Stomach (tissue), 9 donors: ENCODE measurements around the gene TMPRSS12. TPM values are rescaled to one million over a fixed set of nuclear protein-coding genes. Genes with fewer than 3 reads are reported as not detected.

Experiments used
- DNase-seq, 2 donors: peaks; one replicate each; pipeline versions ENCODE4 v3.0.0 to v3.0.0-alpha.2; 2013 to 2019
- H3K27ac ChIP-seq, 5 donors: fragments of 200-600 bp in 4 of 5; sonication (generic) in 4 of 5; one replicate each; pipeline ENCODE4 v1.5.1; 2013 to 2019; ENCODE audit warnings: mild to moderate bottlenecking in 1 of 5, moderate library complexity in 1 of 5
- H3K27me3 ChIP-seq, 3 donors: fragments of 200-600 bp; sonication (generic); one replicate each; pipeline ENCODE4 v1.5.1; 2017 to 2019; ENCODE audit warnings: mixed run types in 1 of 3
- H3K36me3 ChIP-seq, 4 donors: fragments of 200-600 bp; sonication (generic); 1 replicate in 3 of 4; 2 replicates in 1 of 4; pipeline ENCODE4 v1.5.1; 2016 to 2019
- H3K4me1 ChIP-seq, 4 donors: fragments of 200-600 bp; sonication (generic); one replicate each; pipeline ENCODE4 v1.5.1; 2016 to 2019
- H3K4me3 ChIP-seq, 4 donors: fragments of 200-600 bp; sonication (generic) in 3 of 4; one replicate each; pipeline ENCODE4 v1.5.1; 2016 to 2019; ENCODE audit warnings: mild to moderate bottlenecking in 1 of 4
- H3K9me3 ChIP-seq, 4 donors: fragments of 200-600 bp; sonication (generic); one replicate each; pipeline ENCODE4 v1.5.1; 2016 to 2019
- CTCF ChIP-seq, 7 experiments: fragments of 450-650 bp in 4 of 7; fragments of 200-600 bp in 3 of 7; sonication (generic) in 3 of 7; IDR thresholded peaks; one replicate each; pipeline ENCODE4 v1.5.1; 2016 to 2019; ENCODE audit warnings: antibody characterized with exemption in 7 of 7, control low read depth in 2 of 7, mild to moderate bottlenecking in 1 of 7
- EP300 ChIP-seq: sonication (generic); formaldehyde crosslinking; IDR thresholded peaks from one replicate; pipeline ENCODE4 v1.6.1; 2017; ENCODE audit warnings: antibody characterized with exemption
- POLR2A ChIP-seq, 4 donors: fragments of 450-650 bp; IDR thresholded peaks; one replicate each; pipeline ENCODE4 v1.6.1; 2016; ENCODE audit warnings: antibody characterized with exemption in 4 of 4, control low read depth in 2 of 4, mild to moderate bottlenecking in 1 of 4, moderate library complexity in 1 of 4
- POLR2AphosphoS5 ChIP-seq, 3 donors: sonication (generic); formaldehyde crosslinking; IDR thresholded peaks; one replicate each; pipeline ENCODE4 v1.6.1; 2016; ENCODE audit warnings: antibody characterized with exemption in 3 of 3
- WGBS, 5 donors: extraction: QIAGEN DNeasy Blood & Tissue Kit in 3 of 5; methylation state at CpG; one replicate each; pipeline versions ENCODE4 v1.1.5 to v1.1.7; 2013 to 2018; 5-methylcytosine and 5-hydroxymethylcytosine counted together
- intact Hi-C: fragments of 100-400 bp; cut with DNase I; formaldehyde crosslinking; loops from one replicate; pipeline ENCODE4 v1.15.1; 2023; ENCODE audit warnings: low total_unique reads
- polyA plus RNA-seq, 3 donors: library from polyadenylated mRNA; stranded (reverse); fragments of 200-250 nt; gene quantifications; one replicate each; pipeline ENCODE4 v1.2.3, GENCODE V29; 2013
- total RNA-seq, 5 donors: library from RNA; depleted of rRNA; stranded (reverse); fragments of >200 nt; gene quantifications; one replicate each; pipeline versions ENCODE4 v1.1.0 to v1.2.3, GENCODE V29; 2014 to 2016
- donor health status: healthy with polysubstance abuse.
- donor health status: Bipolar disorder and iron deficiency.
- donor health status: healthy.

Gene TMPRSS12
- total and polyA plus RNA-seq, 8 donors, result not detected

- no peak overlapping the region for H3K4me3 ChIP-seq
- H3K27ac ChIP-seq, result peak overlapping the region; percentile 3 to 88 (median 69)
- H3K36me3 ChIP-seq, result peaks cover 12 to 57% (median 42%) of the 10 kb centered on the region in 4 donors
- H3K27me3 ChIP-seq, result no peaks in the 10 kb centered on the region
- H3K9me3 ChIP-seq, result peaks cover 0 to 11% (median 5%) of the 10 kb centered on the region in 4 donors
- 78 to 97% (median 88%) methylated on average over 2 of the region's 2 CpGs for WGBS, 5 donors
- DNase-seq, result no peak
- intact Hi-C loops, result no loop called here
- TF ChIP-seq POLR2A (IDR thresholded peaks at IDR 0.05) (no peak), EP300 (no peak), CTCF (IDR thresholded peaks at IDR 0.05) (no peak), POLR2AphosphoS5 (IDR thresholded peaks at IDR 0.05) (no peak)
- peaks cover 62 to 88% (median 74%) of the 10 kb centered on the region in 4 donors for H3K4me1 ChIP-seq
Observed at GRCh38 chr12:50933459-50934124, 90.9 kb downstream of the TMPRSS12 start.

GRCh38 chr12:50934371-50934851, 91.7 kb downstream of the TMPRSS12 start:
- DNase-seq, result no peak
- intact Hi-C loops, result no loop called here
- peaks cover 55 to 80% (median 67%) of the 10 kb centered on the region in 4 donors for H3K4me1 ChIP-seq
- no peak overlapping the region for H3K4me3 ChIP-seq
- H3K27ac ChIP-seq, result peak overlapping the region; percentile 69 to 88 (median 81)
- peaks cover 12 to 57% (median 41%) of the 10 kb centered on the region in 4 donors for H3K36me3 ChIP-seq
- peaks cover 0 to 11% (median 5%) of the 10 kb centered on the region in 4 donors for H3K9me3 ChIP-seq
- 24 to 36% (median 34%) methylated on average over 3 of the region's 3 CpGs for WGBS, 5 donors
- no peak for TF ChIP-seq EP300
- no peak for TF ChIP-seq POLR2A (IDR thresholded peaks at IDR 0.05)
- TF ChIP-seq CTCF (IDR thresholded peaks at IDR 0.05), result no peak
- TF ChIP-seq POLR2AphosphoS5 (IDR thresholded peaks at IDR 0.05), result no peak
- no peaks in the 10 kb centered on the region for H3K27me3 ChIP-seq

GRCh38 chr12:50934981-50935807, 92.5 kb downstream of the TMPRSS12 start:
- Histone ChIP-seq H3K4me1 (peaks cover 49 to 72% (median 63%) of the 10 kb centered on the region in 4 donors), H3K36me3 (peaks cover 8 to 49% (median 35%) of the 10 kb centered on the region in 4 donors), H3K4me3 (peak overlapping the region in 1 of 4 donors; percentile 30), H3K27ac (peak overlapping the region; percentile 69 to 88 (median 72)), H3K9me3 (peaks cover 0 to 11% (median 5%) of the 10 kb centered on the region in 4 donors), H3K27me3 (no peaks in the 10 kb centered on the region)
- TF ChIP-seq POLR2A (IDR thresholded peaks at IDR 0.05) (no peak), CTCF (IDR thresholded peaks at IDR 0.05) (no peak), POLR2AphosphoS5 (IDR thresholded peaks at IDR 0.05) (no peak), EP300 (no peak)
- intact Hi-C loops, result no loop called here
- peak in 1 of 2 donors; percentile 48 for DNase-seq
- WGBS, 5 donors, result 24 to 37% (median 30%) methylated on average over 6 of the region's 6 CpGs

GRCh38 chr12:50936821-50937530, 94.2 kb downstream of the TMPRSS12 start:
- Histone ChIP-seq H3K27me3 (no peaks in the 10 kb centered on the region), H3K4me3 (no peak overlapping the region), H3K36me3 (peaks cover 0 to 31% (median 19%) of the 10 kb centered on the region in 4 donors), H3K27ac (peak overlapping the region in 4 of 5 donors; percentile 22 to 88 (median 57)), H3K4me1 (peaks cover 37 to 54% (median 47%) of the 10 kb centered on the region in 4 donors), H3K9me3 (peaks cover 0 to 11% (median 5%) of the 10 kb centered on the region in 4 donors)
- no peak for TF ChIP-seq CTCF (IDR thresholded peaks at IDR 0.05)
- TF ChIP-seq EP300, result no peak
- no peak for TF ChIP-seq POLR2A (IDR thresholded peaks at IDR 0.05)
- no peak for TF ChIP-seq POLR2AphosphoS5 (IDR thresholded peaks at IDR 0.05)
- intact Hi-C loops, result no loop called here
- 63 to 79% (median 71%) methylated on average over 9 of the region's 9 CpGs for WGBS, 5 donors
- no peak for DNase-seq
